ENCODE measurements around the gene RAPGEF5.

The RAPGEF5 gene

GRCh38 chr7:22150221-22150620 is 206.7 kb downstream of the RAPGEF5 start:
- DNase-seq (ENCODE audit: low spot score in 2 of 2) (no peak), ATAC-seq (no peak)
- Mint-ChIP-seq H3K4me1 (no peaks in the 10 kb centered on the region), H3K36me3 (no peaks in the 10 kb centered on the region), H3K9me3 (no peaks in the 10 kb centered on the region), H3K27ac (no peak overlapping the region), H3K4me3 (no peak overlapping the region)

- Mint-ChIP-seq H3K36me3 (no peaks in the 10 kb centered on the region), H3K27ac (no peak overlapping the region), H3K9me3 (no peaks in the 10 kb centered on the region), H3K4me3 (no peak overlapping the region), H3K4me1 (no peaks in the 10 kb centered on the region)
- DNase-seq (ENCODE audit: low spot score in 2 of 2), result no peak
- ATAC-seq, result no peak
Observed at GRCh38 chr7:22147868-22148267, 209.1 kb downstream of the RAPGEF5 start.

GRCh38 chr7:22146961-22147512 is 209.9 kb downstream of the RAPGEF5 start:
- no peaks in the 10 kb centered on the region for H3K4me1 Mint-ChIP-seq
- no peaks in the 10 kb centered on the region for H3K9me3 Mint-ChIP-seq
- DNase-seq (ENCODE audit: low spot score in 2 of 2) (no peak), ATAC-seq (no peak)
- H3K36me3 Mint-ChIP-seq, result no peaks in the 10 kb centered on the region
- H3K27ac Mint-ChIP-seq, result no peak overlapping the region
- no peak overlapping the region for H3K4me3 Mint-ChIP-seq

- no peaks in the 10 kb centered on the region for H3K36me3 Mint-ChIP-seq
- no peak overlapping the region for H3K4me3 Mint-ChIP-seq
- ATAC-seq, result no peak
- DNase-seq (ENCODE audit: low spot score in 2 of 2), result no peak
- no peaks in the 10 kb centered on the region for H3K4me1 Mint-ChIP-seq
- no peaks in the 10 kb centered on the region for H3K9me3 Mint-ChIP-seq
- no peak overlapping the region for H3K27ac Mint-ChIP-seq
Observed at GRCh38 chr7:22144950-22145349, 212.0 kb downstream of the RAPGEF5 start.

- no peak overlapping the region for H3K27ac Mint-ChIP-seq
- H3K4me1 Mint-ChIP-seq, result no peaks in the 10 kb centered on the region
- ATAC-seq (no peak), DNase-seq (ENCODE audit: low spot score in 2 of 2) (no peak)
- H3K4me3 Mint-ChIP-seq, result no peak overlapping the region
- no peaks in the 10 kb centered on the region for H3K9me3 Mint-ChIP-seq
- no peaks in the 10 kb centered on the region for H3K36me3 Mint-ChIP-seq
Observed at GRCh38 chr7:22143491-22143890, 213.5 kb downstream of the RAPGEF5 start.

- H3K36me3 Mint-ChIP-seq, result no peaks in the 10 kb centered on the region
- no peak for DNase-seq (ENCODE audit: low spot score in 2 of 2)
- no peak for ATAC-seq
- H3K27ac Mint-ChIP-seq, result no peak overlapping the region
- no peaks in the 10 kb centered on the region for H3K9me3 Mint-ChIP-seq
- H3K4me3 Mint-ChIP-seq, result no peak overlapping the region
- no peaks in the 10 kb centered on the region for H3K4me1 Mint-ChIP-seq
Observed at GRCh38 chr7:22142572-22142971, 214.4 kb downstream of the RAPGEF5 start.

GRCh38 chr7:22141355-22141754 is 215.6 kb downstream of the RAPGEF5 start:
- Mint-ChIP-seq H3K27ac (no peak overlapping the region), H3K4me1 (no peaks in the 10 kb centered on the region), H3K9me3 (no peaks in the 10 kb centered on the region), H3K36me3 (no peaks in the 10 kb centered on the region), H3K4me3 (no peak overlapping the region)
- ATAC-seq (no peak), DNase-seq (ENCODE audit: low spot score in 2 of 2) (no peak)

- Mint-ChIP-seq H3K9me3 (no peaks in the 10 kb centered on the region), H3K4me1 (no peaks in the 10 kb centered on the region), H3K27ac (no peak overlapping the region), H3K36me3 (no peaks in the 10 kb centered on the region), H3K4me3 (no peak overlapping the region)
- ATAC-seq (no peak), DNase-seq (ENCODE audit: low spot score in 2 of 2) (no peak)
Observed at GRCh38 chr7:22140578-22140977, 216.4 kb downstream of the RAPGEF5 start.

GRCh38 chr7:22138886-22139285 is 218.1 kb downstream of the RAPGEF5 start:
- no peak for DNase-seq (ENCODE audit: low spot score in 2 of 2)
- H3K27ac Mint-ChIP-seq, result no peak overlapping the region
- H3K9me3 Mint-ChIP-seq, result no peaks in the 10 kb centered on the region
- no peak for ATAC-seq
- no peaks in the 10 kb centered on the region for H3K36me3 Mint-ChIP-seq
- no peak overlapping the region for H3K4me3 Mint-ChIP-seq
- no peaks in the 10 kb centered on the region for H3K4me1 Mint-ChIP-seq

- Mint-ChIP-seq H3K4me3 (no peak overlapping the region), H3K27ac (no peak overlapping the region)
- no peak for DNase-seq (ENCODE audit: low spot score in 2 of 2)
Observed at GRCh38 chr7:22138106-22138505, 218.8 kb downstream of the RAPGEF5 start.

GRCh38 chr7:22137466-22137865 is 219.5 kb downstream of the RAPGEF5 start:
- H3K9me3 Mint-ChIP-seq, result no peaks in the 10 kb centered on the region
- ATAC-seq (no peak), DNase-seq (ENCODE audit: low spot score in 2 of 2) (no peak)
- H3K27ac Mint-ChIP-seq, result no peak overlapping the region
- no peaks in the 10 kb centered on the region for H3K36me3 Mint-ChIP-seq
- no peak overlapping the region for H3K4me3 Mint-ChIP-seq
- H3K4me1 Mint-ChIP-seq, result no peaks in the 10 kb centered on the region

More at GRCh38 chr7:22138106-22138505, 218.8 kb downstream of the RAPGEF5 start:
- ATAC-seq, result no peak
- Mint-ChIP-seq H3K36me3 (no peaks in the 10 kb centered on the region), H3K4me1 (no peaks in the 10 kb centered on the region), H3K9me3 (no peaks in the 10 kb centered on the region)

- no peaks in the 10 kb centered on the region for H3K4me1 Mint-ChIP-seq
Observed at GRCh38 chr7:22137026-22137425, 219.9 kb downstream of the RAPGEF5 start.

GRCh38 chr7:22129819-22130580 is 227.0 kb downstream of the RAPGEF5 start:
- Mint-ChIP-seq H3K27ac (no peak overlapping the region), H3K9me3 (no peaks in the 10 kb centered on the region), H3K36me3 (no peaks in the 10 kb centered on the region), H3K4me1 (no peaks in the 10 kb centered on the region), H3K4me3 (no peak overlapping the region)
- DNase-seq (ENCODE audit: low spot score in 2 of 2), result no peak
- peak; percentile 28 for ATAC-seq

More at GRCh38 chr7:22137026-22137425, 219.9 kb downstream of the RAPGEF5 start:
- H3K4me3 Mint-ChIP-seq, result no peak overlapping the region
- no peaks in the 10 kb centered on the region for H3K36me3 Mint-ChIP-seq
- ATAC-seq (no peak), DNase-seq (ENCODE audit: low spot score in 2 of 2) (no peak)
- no peaks in the 10 kb centered on the region for H3K9me3 Mint-ChIP-seq
- H3K27ac Mint-ChIP-seq, result no peak overlapping the region

GRCh38 chr7:22129166-22129565 is 227.8 kb downstream of the RAPGEF5 start:
- no peak for ATAC-seq

GRCh38 chr7:22128528-22128920 is 228.4 kb downstream of the RAPGEF5 start:
- no peak overlapping the region for H3K4me3 Mint-ChIP-seq
- H3K27ac Mint-ChIP-seq, result no peak overlapping the region
- H3K9me3 Mint-ChIP-seq, result no peaks in the 10 kb centered on the region
- no peaks in the 10 kb centered on the region for H3K4me1 Mint-ChIP-seq
- no peaks in the 10 kb centered on the region for H3K36me3 Mint-ChIP-seq
- no peak for DNase-seq (ENCODE audit: low spot score in 2 of 2)
- ATAC-seq, result no peak

More at GRCh38 chr7:22129166-22129565, 227.8 kb downstream of the RAPGEF5 start:
- no peak overlapping the region for H3K27ac Mint-ChIP-seq
- no peak overlapping the region for H3K4me3 Mint-ChIP-seq
- no peak for DNase-seq (ENCODE audit: low spot score in 2 of 2)
- no peaks in the 10 kb centered on the region for H3K36me3 Mint-ChIP-seq
- H3K9me3 Mint-ChIP-seq, result no peaks in the 10 kb centered on the region
- no peaks in the 10 kb centered on the region for H3K4me1 Mint-ChIP-seq

- DNase-seq (ENCODE audit: low spot score in 2 of 2), result no peak
- H3K4me3 Mint-ChIP-seq, result no peak overlapping the region
- no peak overlapping the region for H3K27ac Mint-ChIP-seq
- no peak for ATAC-seq
- no peaks in the 10 kb centered on the region for H3K36me3 Mint-ChIP-seq
- H3K4me1 Mint-ChIP-seq, result no peaks in the 10 kb centered on the region
- no peaks in the 10 kb centered on the region for H3K9me3 Mint-ChIP-seq
Observed at GRCh38 chr7:22127835-22128527, 229.0 kb downstream of the RAPGEF5 start.
